Measurements from ENCODE around the gene HTATIP2. TPM values are rescaled to one million over a fixed set of nuclear protein-coding genes. Genes with fewer than 3 reads are reported as not detected.

The HTATIP2 gene
- total RNA-seq, 4 donors from 2014 or later: 39.0 to 83.9 (median 55.7) TPM

DNA sequence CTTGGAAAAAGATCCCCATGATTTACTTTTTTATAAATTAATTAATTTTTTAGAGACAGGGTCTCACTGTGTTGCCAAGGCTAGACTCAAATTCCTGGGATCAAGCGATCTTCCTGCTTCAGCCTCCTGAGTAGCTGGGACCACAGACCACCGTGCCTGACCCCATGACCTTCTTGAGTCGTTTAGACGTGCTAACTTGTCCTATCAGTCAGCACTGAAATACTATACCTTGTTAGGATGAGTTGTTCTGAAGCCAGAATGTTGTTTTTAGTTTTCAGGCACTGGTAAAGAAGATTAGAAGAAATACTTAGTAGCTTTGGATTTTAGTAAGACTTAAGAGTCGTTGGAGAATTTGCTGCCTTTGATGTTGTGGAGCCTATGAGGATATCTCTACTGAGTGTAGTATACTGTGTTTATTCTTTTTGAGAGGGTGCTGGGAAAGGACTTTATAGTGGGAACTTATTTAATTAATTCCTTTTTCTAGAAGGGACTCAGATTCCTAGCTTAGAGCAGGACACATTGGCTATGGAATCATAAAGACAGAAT lies 8.6 kb downstream of the HTATIP2 start:
- TF ChIP-seq, protein P1, sequence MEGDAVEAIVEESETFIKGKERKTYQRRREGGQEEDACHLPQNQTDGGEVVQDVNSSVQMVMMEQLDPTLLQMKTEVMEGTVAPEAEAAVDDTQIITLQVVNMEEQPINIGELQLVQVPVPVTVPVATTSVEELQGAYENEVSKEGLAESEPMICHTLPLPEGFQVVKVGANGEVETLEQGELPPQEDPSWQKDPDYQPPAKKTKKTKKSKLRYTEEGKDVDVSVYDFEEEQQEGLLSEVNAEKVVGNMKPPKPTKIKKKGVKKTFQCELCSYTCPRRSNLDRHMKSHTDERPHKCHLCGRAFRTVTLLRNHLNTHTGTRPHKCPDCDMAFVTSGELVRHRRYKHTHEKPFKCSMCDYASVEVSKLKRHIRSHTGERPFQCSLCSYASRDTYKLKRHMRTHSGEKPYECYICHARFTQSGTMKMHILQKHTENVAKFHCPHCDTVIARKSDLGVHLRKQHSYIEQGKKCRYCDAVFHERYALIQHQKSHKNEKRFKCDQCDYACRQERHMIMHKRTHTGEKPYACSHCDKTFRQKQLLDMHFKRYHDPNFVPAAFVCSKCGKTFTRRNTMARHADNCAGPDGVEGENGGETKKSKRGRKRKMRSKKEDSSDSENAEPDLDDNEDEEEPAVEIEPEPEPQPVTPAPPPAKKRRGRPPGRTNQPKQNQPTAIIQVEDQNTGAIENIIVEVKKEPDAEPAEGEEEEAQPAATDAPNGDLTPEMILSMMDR (IDR thresholded peaks at IDR 0.05; ENCODE audit: low read depth): no peak

GRCh38 chr11:20373147-20373546 lies 9.6 kb downstream of the HTATIP2 start:
- TF ChIP-seq, protein P1 (IDR thresholded peaks at IDR 0.05; ENCODE audit: low read depth): no peak

- TF ChIP-seq, protein P1 (IDR thresholded peaks at IDR 0.05; ENCODE audit: low read depth): no peak
Measured at GRCh38 chr11:20373568-20374209, 10.2 kb downstream of the HTATIP2 start.

DNA sequence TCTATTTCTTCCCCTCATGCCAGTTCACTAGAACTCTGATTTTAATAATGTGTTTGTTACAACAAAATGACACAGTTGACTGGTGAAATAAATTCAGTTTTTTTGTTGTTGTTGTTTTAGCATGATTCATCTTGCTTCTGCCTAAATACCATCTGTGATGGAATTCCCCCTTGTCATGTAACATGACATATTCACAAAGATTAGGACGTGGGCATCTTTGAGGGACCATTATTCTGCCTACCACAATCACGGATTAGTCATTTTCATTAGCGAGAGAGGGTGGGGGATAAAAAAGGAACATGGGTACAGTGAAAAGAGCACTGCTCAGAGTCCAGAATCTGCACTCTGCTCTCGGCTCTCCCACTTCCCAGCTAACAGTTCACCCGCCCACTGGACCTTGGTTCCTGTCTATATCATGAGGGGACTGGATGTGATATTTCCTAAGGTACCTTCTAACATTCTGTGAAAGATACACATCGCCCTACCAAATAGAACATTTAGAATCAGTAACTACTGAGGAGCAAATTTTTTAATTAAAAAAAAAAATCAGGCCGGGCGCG lies 11.3 kb downstream of the HTATIP2 start:
- TF ChIP-seq, protein P1 (IDR thresholded peaks at IDR 0.05; ENCODE audit: low read depth): no peak

- TF ChIP-seq, protein P1 (IDR thresholded peaks at IDR 0.05; ENCODE audit: low read depth): no peak
Measured at GRCh38 chr11:20376162-20376730, 12.7 kb downstream of the HTATIP2 start.

GRCh38 chr11:20387261-20388095 lies 24.0 kb downstream of the HTATIP2 start, which contains the start of gene PRMT3:
PRMT3 (plus strand) TSS chr11:20387716; CDS start chr11:20387747, 31 bp downstream.
- TF ChIP-seq, protein P1 (IDR thresholded peaks at IDR 0.05; ENCODE audit: low read depth): no peak
